Transverse colon (tissue), 3 donors: ENCODE data around the gene GDPD3.

Source experiments
- CTCF ChIP-seq, 5 experiments: fragments of 200-600 bp in 3 of 5; fragments of 450-650 bp in 2 of 5; sonication (generic) in 3 of 5; IDR thresholded peaks; 1 replicate in 2 of 5; 2 replicates in 3 of 5; pipeline ENCODE4 v1.5.1; 2016 to 2017; ENCODE audit warnings: antibody characterized with exemption in 5 of 5, inconsistent platforms in 3 of 5, mild to moderate bottlenecking in 2 of 5, moderate library complexity in 1 of 5
- POLR2A ChIP-seq: fragments of 450-650 bp; IDR thresholded peaks from one replicate; pipeline ENCODE4 v1.6.1; 2016; ENCODE audit warnings: antibody characterized with exemption, mild to moderate bottlenecking, moderate library complexity

DNA sequence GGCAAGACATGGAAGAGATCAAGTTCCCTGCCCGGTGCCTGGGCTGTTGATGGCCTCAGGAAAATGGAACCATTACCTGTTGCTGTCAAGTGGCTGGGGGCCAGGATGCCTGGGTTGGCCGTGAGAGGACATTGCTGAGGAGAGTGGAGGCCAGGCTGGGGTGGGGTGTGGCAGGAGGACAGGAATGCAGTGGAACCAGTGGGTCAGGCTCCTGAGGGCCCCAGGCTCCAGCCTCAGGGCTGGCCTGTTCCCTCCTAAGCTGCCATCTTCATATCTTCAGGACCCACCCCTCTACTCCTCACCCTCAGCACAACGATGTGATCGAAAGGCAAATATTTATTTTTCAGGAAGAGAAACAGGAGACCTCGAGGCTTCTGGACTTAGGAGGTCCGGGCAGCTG, 8.8 kb downstream of the GDPD3 start:
- TF ChIP-seq CTCF (IDR thresholded peaks at IDR 0.05) (no peak), POLR2A (no peak)
